Activated T-cell treated with anti-CD3 and anti-CD28 coated beads, Interleukin-2, amount 50 U/mL, for 72 hours (primary cell): ENCODE data around the gene KLHDC3. TPM values are rescaled to one million over a fixed set of nuclear protein-coding genes. Genes with fewer than 3 reads are reported as not detected.

Experiments
- ATAC-seq, 2 donors: fragments of 150-1000 bp; cut with Tn5 transposase; replicated peaks in 1 of 2; 2 replicates each; pipeline ENCODE4 v1.10.0; 2021; ENCODE audit warnings: moderate library complexity in 2 of 2, mild to moderate bottlenecking in 1 of 2
- DNase-seq, 2 donors: peaks; one replicate each; pipeline ENCODE4 v3.0.0; 2021 to 2022; ENCODE audit warnings: mixed read lengths in 1 of 2
- H3K27ac Mint-ChIP-seq: one replicate; pipeline ENCODE4 v1.8.0; 2022; ENCODE audit warnings: mild to moderate bottlenecking, moderate library complexity, mixed read lengths
- H3K27me3 Mint-ChIP-seq: one replicate; pipeline ENCODE4 v1.8.0; 2022; ENCODE audit warnings: low read depth, mixed read lengths
- H3K36me3 Mint-ChIP-seq, 2 donors: one replicate each; pipeline ENCODE4 v1.8.0; 2022; ENCODE audit warnings: mixed read lengths in 2 of 2, mild to moderate bottlenecking in 1 of 2; ENCODE audit not compliant: insufficient read depth in 2 of 2
- H3K4me1 Mint-ChIP-seq: one replicate; pipeline ENCODE4 v1.8.0; 2022; ENCODE audit warnings: low read depth, mixed read lengths
- H3K4me3 Mint-ChIP-seq, 2 donors: one replicate each; pipeline ENCODE4 v1.8.0; 2022; ENCODE audit warnings: mild to moderate bottlenecking in 2 of 2, mixed read lengths in 2 of 2, moderate library complexity in 2 of 2
- H3K9me3 Mint-ChIP-seq, 2 donors: one replicate each; pipeline ENCODE4 v1.8.0; 2022; ENCODE audit warnings: mixed read lengths in 2 of 2
- total RNA-seq, 2 donors: library from RNA; stranded (reverse); gene quantifications; one replicate each; pipeline ENCODE4 v1.2.3, GENCODE V29; 2022

The KLHDC3 gene, protein sequence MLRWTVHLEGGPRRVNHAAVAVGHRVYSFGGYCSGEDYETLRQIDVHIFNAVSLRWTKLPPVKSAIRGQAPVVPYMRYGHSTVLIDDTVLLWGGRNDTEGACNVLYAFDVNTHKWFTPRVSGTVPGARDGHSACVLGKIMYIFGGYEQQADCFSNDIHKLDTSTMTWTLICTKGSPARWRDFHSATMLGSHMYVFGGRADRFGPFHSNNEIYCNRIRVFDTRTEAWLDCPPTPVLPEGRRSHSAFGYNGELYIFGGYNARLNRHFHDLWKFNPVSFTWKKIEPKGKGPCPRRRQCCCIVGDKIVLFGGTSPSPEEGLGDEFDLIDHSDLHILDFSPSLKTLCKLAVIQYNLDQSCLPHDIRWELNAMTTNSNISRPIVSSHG
- 10 to 100 TPM; 62.5 to 68.9 TPM for total RNA-seq

DNA sequence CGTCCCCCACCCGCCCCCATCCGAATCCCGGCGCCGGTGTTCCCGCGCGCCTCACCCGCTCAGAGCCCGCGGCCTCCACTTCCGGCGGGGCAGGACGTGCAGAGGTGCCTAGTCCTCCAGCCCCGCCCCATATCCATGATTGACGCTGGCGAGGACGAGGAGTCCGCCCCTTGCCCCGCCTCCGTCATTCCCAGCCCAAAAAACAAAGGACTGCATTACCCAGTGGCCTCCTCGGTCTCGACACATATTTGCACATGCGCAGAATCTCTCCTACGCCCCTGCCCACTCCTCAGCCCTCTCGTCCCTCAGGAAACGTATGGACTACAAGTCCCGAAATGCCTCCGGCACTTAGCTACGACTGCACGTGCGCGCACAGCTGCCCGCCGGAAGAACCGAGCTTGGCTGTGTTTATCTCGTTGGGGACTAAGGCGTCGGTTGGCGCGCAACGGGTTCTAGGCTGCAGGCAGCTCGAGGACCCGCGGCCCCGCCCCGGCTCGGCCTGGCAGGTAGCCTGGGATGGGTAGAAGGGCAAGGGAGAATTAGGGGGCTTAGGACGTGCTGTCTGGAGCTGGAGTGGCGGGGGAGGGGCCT is at the start of gene KLHDC3, which contains the start of gene MEA1:
Gene KLHDC3, plus strand, starts transcription at position 407 of the 591 bp plus-strand sequence. CDS start 2,944 bp downstream, outside the sequence.
Gene MEA1, minus strand, starts transcription at position 104 of the 591 bp plus-strand sequence. CDS start 133 bp downstream, outside the sequence.
- H3K4me1 Mint-ChIP-seq = peaks cover 65% of the 10 kb centered on the region
- H3K27ac Mint-ChIP-seq = peak within 1 kb of the TSS; percentile 70
- ATAC-seq = peak; percentile 93 to 95
- H3K27me3 Mint-ChIP-seq = no peaks in the 10 kb centered on the region
- H3K36me3 Mint-ChIP-seq = peaks cover 9 to 16% of the 10 kb centered on the region in 2 donors
- H3K9me3 Mint-ChIP-seq = no peaks in the 10 kb centered on the region
- DNase-seq = peak; percentile 99
- H3K4me3 Mint-ChIP-seq = peak within 1 kb of the TSS; percentile 94 to 99

DNA sequence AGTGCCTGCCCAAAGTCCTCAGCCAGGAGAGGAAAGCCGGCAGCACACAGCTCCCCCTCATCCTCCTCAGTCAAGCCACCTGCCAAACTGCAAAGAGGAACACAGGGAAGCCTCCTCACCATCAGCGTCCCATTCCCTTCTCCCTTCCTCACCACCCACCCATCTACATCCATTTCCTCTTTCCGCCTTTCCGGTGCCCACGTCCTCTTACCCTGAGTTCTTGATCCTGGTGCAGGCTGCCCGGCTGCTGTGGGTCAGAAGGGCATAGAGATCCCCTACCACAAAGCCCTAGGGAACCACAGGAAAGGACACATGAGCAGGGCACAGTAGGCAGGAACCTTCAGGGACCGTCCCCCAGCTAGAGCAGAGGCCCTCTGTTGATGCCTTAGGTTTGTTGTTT is 47.5 kb upstream of the KLHDC3 start:
- H3K9me3 Mint-ChIP-seq = no peaks in the 10 kb centered on the region
- ATAC-seq = no peak
- peaks cover 6% of the 10 kb centered on the region for H3K4me1 Mint-ChIP-seq

DNA sequence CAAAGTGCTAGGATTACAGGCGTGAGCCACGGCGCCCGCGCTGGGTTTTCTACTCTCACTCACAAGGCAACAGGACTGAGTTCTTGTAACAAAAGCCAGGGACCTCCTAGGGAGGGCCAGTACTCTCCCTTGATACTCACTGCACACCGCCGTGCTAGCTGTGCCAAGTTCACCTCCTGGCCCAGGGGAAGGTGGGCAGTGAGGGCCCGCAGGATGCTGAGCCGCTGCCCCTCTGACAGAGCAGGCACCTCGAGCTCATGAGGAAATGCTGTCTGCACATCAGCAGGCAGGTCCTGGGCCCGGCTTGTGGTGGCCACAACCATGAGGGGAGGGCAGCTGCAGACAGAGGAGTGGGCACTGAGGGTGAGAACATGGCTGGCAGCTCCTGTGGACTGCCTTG is 46.8 kb upstream of the KLHDC3 start:
- H3K9me3 Mint-ChIP-seq = no peaks in the 10 kb centered on the region
- H3K27ac Mint-ChIP-seq = no peak overlapping the region
- peaks cover 2 to 8% of the 10 kb centered on the region in 2 donors for H3K36me3 Mint-ChIP-seq
- H3K4me3 Mint-ChIP-seq = no peak overlapping the region
- DNase-seq (no peak), ATAC-seq (no peak)
- H3K4me1 Mint-ChIP-seq = peaks cover 8% of the 10 kb centered on the region
- H3K27me3 Mint-ChIP-seq = no peaks in the 10 kb centered on the region

More for the DNA sequence above, 47.5 kb upstream of the KLHDC3 start:
- no peak overlapping the region for H3K4me3 Mint-ChIP-seq
- no peak overlapping the region for H3K27ac Mint-ChIP-seq
- peaks cover 2 to 8% of the 10 kb centered on the region in 2 donors for H3K36me3 Mint-ChIP-seq
- DNase-seq = no peak
- no peaks in the 10 kb centered on the region for H3K27me3 Mint-ChIP-seq

DNA sequence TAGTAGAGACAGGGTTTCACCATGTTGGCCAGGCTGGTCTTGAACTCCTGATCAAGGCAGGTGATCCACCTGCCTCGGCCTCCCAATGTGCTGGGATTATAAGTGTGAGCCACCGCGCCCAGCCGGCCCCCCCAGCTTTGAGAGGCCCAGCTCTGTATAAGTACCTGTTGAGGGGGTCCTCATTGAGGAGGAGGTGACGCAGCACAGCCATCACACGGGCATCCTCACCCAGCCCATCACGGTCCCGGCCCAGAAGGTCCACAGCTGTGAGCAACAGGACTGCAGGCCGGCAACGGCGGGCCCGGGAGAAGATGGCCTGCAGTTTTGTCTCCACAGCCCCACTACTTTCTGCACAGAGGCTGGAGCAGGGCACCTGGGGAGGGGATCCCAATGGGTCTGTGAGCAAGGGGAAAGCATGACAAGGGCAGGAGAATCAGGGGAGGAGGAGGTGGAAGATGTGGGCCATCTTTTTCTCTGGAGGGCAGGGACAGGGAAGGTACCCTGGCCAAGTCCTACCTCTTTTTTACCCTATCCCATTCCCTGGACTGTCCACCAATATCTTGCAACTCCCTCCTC is 45.8 kb upstream of the KLHDC3 start:
- no peaks in the 10 kb centered on the region for H3K9me3 Mint-ChIP-seq
- no peak overlapping the region for H3K4me3 Mint-ChIP-seq
- DNase-seq (no peak), ATAC-seq (no peak)
- peaks cover 2 to 10% of the 10 kb centered on the region in 2 donors for H3K36me3 Mint-ChIP-seq
- no peaks in the 10 kb centered on the region for H3K27me3 Mint-ChIP-seq
- H3K4me1 Mint-ChIP-seq = peaks cover 8% of the 10 kb centered on the region
- no peak overlapping the region for H3K27ac Mint-ChIP-seq

DNA sequence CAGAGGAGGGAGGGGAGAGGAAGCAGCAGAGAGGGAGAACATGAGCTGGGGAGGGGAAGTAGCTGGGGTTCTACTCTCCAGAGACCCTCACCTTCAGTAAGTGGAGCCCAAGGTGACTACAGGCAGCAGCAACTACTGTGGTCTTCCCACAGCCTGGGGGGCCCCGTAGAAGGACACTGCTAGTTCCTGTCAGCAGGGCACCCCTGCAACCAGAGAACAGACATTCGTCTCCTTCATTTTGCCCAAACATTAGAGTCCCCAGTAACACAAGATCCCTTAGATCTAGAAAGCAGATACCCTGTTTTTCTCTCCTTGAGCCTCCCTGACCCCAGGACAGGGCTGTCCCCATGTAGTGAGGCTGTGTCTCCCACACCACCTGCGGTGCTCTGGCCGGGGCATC is 45.3 kb upstream of the KLHDC3 start:
- peaks cover 2 to 10% of the 10 kb centered on the region in 2 donors for H3K36me3 Mint-ChIP-seq
- no peak for DNase-seq
- H3K4me1 Mint-ChIP-seq = peaks cover 8% of the 10 kb centered on the region
- no peak for ATAC-seq
- no peak overlapping the region for H3K27ac Mint-ChIP-seq
- H3K4me3 Mint-ChIP-seq = no peak overlapping the region
- no peaks in the 10 kb centered on the region for H3K27me3 Mint-ChIP-seq
- no peaks in the 10 kb centered on the region for H3K9me3 Mint-ChIP-seq

DNA sequence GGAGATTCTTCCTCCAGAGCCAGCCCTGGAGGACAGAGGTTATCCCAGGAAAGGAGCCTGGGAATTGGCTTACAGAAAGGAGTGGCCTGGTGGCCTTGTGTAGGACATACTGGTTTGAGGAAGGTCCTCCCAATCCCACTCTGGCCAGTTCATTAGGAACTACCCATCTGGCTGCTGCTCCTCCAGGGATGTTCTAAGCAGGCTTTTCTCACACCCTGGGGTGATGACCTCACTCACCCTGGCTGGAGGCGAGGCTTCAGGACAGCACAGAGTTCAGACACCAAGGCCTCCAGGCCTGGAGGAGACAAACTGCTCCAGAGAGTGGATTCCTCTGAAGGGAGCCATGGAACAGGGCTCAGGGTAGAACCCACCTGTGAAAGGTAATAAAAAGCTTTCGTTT is 44.6 kb upstream of the KLHDC3 start:
- DNase-seq (no peak), ATAC-seq (no peak)
- peaks cover 8% of the 10 kb centered on the region for H3K4me1 Mint-ChIP-seq
- H3K36me3 Mint-ChIP-seq = peaks cover 2 to 10% of the 10 kb centered on the region in 2 donors
- H3K4me3 Mint-ChIP-seq = no peak overlapping the region
- no peak overlapping the region for H3K27ac Mint-ChIP-seq
- no peaks in the 10 kb centered on the region for H3K27me3 Mint-ChIP-seq
- H3K9me3 Mint-ChIP-seq = no peaks in the 10 kb centered on the region

DNA sequence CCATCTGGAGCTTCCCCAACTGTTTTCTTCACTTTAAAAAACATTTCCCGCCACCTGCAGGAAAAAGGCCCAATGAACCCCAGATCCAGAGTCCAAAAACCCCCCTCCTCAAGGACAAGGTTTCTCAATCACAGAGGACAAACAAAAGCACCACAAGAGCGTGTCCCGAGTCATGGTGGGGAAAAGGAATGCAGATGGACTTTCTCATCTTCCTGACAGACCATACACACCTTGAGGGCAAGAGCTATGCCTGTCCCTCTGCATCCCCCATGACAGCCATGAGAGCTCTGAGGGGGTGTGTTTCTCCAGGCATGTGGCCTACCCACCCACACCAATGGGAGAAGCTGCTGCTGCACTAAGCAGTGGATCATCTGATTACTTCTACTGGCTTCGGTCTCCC is 44.1 kb upstream of the KLHDC3 start:
- Mint-ChIP-seq H3K4me3 (no peak overlapping the region), H3K27me3 (no peaks in the 10 kb centered on the region), H3K4me1 (peaks cover 12% of the 10 kb centered on the region), H3K36me3 (peaks cover 2 to 10% of the 10 kb centered on the region in 2 donors), H3K9me3 (no peaks in the 10 kb centered on the region), H3K27ac (no peak overlapping the region)
- ATAC-seq (no peak), DNase-seq (no peak)

DNA sequence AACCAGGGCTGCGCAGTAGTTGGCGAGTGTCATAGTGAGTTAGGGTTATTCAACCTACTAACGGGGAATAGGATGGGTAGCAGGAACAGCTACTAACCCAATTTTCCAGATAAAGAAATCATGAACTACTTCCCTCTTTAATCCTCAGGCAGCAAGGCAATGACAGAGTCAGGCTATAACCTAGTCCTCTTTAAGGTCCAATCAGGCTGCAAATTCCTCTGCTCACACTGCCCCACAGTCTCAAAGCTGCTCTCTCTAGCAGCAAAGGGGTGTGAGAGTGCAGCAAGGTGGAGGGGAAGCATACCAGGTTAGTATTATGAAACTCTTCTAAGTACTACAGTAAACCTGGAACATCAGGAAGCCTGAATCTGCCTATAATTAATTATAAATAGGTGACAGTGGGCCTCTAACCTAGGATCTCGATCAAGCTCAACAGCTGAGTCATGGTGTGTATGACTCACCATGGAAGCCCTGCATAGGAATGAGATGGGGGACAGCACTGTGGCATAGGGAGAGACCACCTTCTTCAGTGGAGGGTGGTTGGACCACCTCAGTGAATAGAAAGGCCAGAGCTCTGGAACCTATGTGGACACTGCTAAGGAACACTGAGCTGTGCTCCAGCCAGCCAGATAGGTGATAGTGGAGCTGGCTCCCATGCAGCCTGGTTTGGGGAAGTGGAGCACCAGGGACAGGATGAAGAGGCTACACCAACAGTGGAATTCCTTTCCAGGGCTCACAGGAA is 43.0 kb upstream of the KLHDC3 start:
- H3K27me3 Mint-ChIP-seq = no peaks in the 10 kb centered on the region
- peak overlapping the region; percentile 2 for H3K27ac Mint-ChIP-seq
- ATAC-seq (peak in 1 of 2 donors; percentile 70), DNase-seq (no peak)
- peaks cover 23% of the 10 kb centered on the region for H3K4me1 Mint-ChIP-seq
- peaks cover 2 to 10% of the 10 kb centered on the region in 2 donors for H3K36me3 Mint-ChIP-seq
- H3K9me3 Mint-ChIP-seq = no peaks in the 10 kb centered on the region
- H3K4me3 Mint-ChIP-seq = no peak overlapping the region

DNA sequence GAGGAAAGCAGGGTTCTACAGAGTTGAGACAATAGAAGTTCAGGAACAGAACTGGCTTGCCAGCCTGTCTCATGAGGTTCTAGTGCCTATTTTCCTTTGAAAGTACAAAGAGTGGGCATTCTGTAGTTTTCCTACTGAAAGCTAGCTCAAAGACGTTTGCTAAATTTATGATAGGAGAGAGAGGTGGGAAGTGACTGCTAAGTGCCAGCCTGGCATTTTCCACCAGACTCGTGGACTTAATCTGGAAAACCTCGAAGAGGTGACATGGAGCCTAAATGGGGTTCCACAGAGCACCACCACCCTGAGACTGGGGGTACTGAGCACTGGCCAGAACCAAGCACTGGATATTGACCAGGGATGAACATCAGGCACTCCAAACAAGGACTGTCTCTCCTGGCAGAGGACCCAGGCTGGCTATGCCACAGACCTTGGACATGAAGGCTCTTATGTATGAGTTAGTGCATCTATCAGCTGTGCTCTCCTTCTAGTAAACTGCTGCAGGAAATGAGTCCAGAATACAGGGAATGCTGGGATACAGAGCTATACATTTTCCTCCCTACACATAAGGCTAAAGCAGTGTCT is 42.2 kb upstream of the KLHDC3 start:
- H3K9me3 Mint-ChIP-seq = no peaks in the 10 kb centered on the region
- no peak overlapping the region for H3K27ac Mint-ChIP-seq
- peaks cover 31% of the 10 kb centered on the region for H3K4me1 Mint-ChIP-seq
- H3K4me3 Mint-ChIP-seq = no peak overlapping the region
- ATAC-seq (no peak), DNase-seq (no peak)
- H3K27me3 Mint-ChIP-seq = no peaks in the 10 kb centered on the region
- peaks cover 2 to 10% of the 10 kb centered on the region in 2 donors for H3K36me3 Mint-ChIP-seq

DNA sequence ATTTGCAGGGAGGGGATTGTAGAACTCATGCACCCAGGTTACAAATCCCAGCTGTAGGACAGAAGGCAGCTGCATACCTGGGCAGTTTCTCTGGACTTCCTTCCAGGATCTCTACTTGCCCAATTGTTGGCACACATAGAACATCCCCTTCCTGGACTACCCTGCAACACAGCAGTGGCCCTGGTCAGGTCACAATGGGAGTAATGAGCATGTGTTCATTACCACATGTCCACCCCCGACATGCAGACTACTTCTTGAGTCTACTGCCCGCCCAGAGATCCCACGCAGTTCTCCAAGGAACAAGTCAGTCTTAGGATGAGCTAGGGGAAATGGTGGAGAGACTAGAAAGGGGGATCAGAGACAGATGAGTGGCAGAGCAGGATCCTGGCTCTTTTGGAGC is 40.1 kb upstream of the KLHDC3 start:
- no peaks in the 10 kb centered on the region for H3K27me3 Mint-ChIP-seq
- peaks cover 4 to 14% of the 10 kb centered on the region in 2 donors for H3K36me3 Mint-ChIP-seq
- ATAC-seq = no peak
- no peak overlapping the region for H3K27ac Mint-ChIP-seq
- no peak overlapping the region for H3K4me3 Mint-ChIP-seq
- no peaks in the 10 kb centered on the region for H3K9me3 Mint-ChIP-seq
- H3K4me1 Mint-ChIP-seq = peaks cover 44% of the 10 kb centered on the region
- DNase-seq = no peak

DNA sequence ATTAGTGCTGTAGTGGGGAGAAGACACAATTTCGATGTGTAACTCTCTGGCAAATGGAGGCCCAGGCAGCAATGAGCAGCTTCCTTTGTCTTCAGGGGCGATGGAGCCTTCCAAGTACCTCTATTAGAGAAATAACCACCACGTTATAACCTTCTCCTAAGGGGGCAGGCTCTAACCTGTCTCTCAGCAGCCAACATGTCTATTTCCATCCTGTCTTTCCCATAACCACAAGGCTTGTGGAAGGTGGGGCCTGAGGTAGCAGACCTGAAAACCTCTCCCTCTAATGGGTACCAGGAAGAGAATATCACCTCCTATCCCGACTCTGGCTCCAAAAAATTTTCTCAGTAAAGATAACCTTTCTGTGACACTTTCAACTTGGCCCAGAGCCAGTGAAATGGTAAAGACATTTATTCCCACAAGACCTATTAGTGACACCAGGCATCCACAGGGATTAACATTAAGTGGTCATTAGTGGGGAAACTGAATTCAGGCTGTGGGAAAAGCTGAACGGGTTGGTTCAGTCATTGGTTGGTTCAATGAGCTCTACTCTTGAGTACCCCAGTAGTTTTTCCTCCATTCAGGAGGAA is 39.0 kb upstream of the KLHDC3 start:
- ATAC-seq = no peak
- Mint-ChIP-seq H3K27ac (no peak overlapping the region), H3K36me3 (peaks cover 4 to 12% of the 10 kb centered on the region in 2 donors), H3K9me3 (no peaks in the 10 kb centered on the region), H3K4me1 (peaks cover 53% of the 10 kb centered on the region), H3K4me3 (peak overlapping the region in 1 of 2 donors; percentile 38), H3K27me3 (no peaks in the 10 kb centered on the region)
- no peak for DNase-seq

DNA sequence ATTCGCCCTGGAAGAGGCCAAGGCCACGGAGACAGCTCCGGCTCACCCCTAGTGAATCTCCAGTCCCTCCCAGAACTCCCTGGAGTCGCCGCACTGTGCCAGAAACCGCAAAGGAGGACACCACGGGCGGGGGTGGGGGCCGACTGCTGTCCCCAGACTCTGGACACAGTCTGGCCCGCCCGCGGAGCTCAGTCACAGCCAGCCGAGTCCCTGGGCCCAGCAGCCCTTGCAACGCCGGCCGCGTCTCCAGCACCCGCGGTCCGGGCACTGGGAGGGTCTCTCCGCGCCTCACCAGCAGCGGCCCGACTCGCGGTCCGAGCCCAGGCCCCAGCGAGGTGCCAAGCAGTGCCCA is 35.6 kb upstream of the KLHDC3 start:
- Mint-ChIP-seq H3K36me3 (peaks cover 2 to 10% of the 10 kb centered on the region in 2 donors), H3K27me3 (no peaks in the 10 kb centered on the region), H3K4me3 (peak overlapping the region; percentile 90 to 91), H3K4me1 (peaks cover 47% of the 10 kb centered on the region), H3K27ac (peak overlapping the region; percentile 88), H3K9me3 (no peaks in the 10 kb centered on the region)
- ATAC-seq (peak in 1 of 2 donors; percentile 1), DNase-seq (peak in 1 of 2 donors; percentile 16)
